T-helper 2 cell treated with Interferon-gamma antibody and Interleukin-4, amounts not matched to agents 5 μg/mL and 100 μg/mL, for 36 hours (primary cell): Measurements from ENCODE around the gene RPL12.

ENCODE experiments used
- DNase-seq: peaks from one replicate; pipeline ENCODE4 v3.0.0; 2021; ENCODE audit warnings: low spot score
- H3K27ac Mint-ChIP-seq: one replicate; pipeline ENCODE4 v1.8.0; 2021; ENCODE audit warnings: mild to moderate bottlenecking, mixed read lengths
- H3K27me3 Mint-ChIP-seq: one replicate; pipeline ENCODE4 v1.8.0; 2021; ENCODE audit warnings: low read depth, mixed read lengths
- H3K36me3 Mint-ChIP-seq: one replicate; pipeline ENCODE4 v1.8.0; 2021; ENCODE audit warnings: low read depth, mixed read lengths
- H3K4me1 Mint-ChIP-seq: one replicate; pipeline ENCODE4 v1.8.0; 2021; ENCODE audit warnings: low read depth, mixed read lengths
- H3K4me3 Mint-ChIP-seq: one replicate; pipeline ENCODE4 v1.8.0; 2022; ENCODE audit warnings: mild to moderate bottlenecking, moderate library complexity, mixed read lengths
- H3K9me3 Mint-ChIP-seq: one replicate; pipeline ENCODE4 v1.8.0; 2021; ENCODE audit warnings: mixed read lengths

The RPL12 gene

GRCh38 chr9:127444283-127444920 is 6.8 kb downstream of the RPL12 start:
- peaks cover 21% of the 10 kb centered on the region for H3K4me1 Mint-ChIP-seq
- H3K4me3 Mint-ChIP-seq = no peak overlapping the region
- no peaks in the 10 kb centered on the region for H3K27me3 Mint-ChIP-seq
- peaks cover 94% of the 10 kb centered on the region for H3K36me3 Mint-ChIP-seq
- no peak for DNase-seq
- peaks cover 16% of the 10 kb centered on the region for H3K9me3 Mint-ChIP-seq
- no peak overlapping the region for H3K27ac Mint-ChIP-seq

GRCh38 chr9:127438394-127438793 is 12.8 kb downstream of the RPL12 start:
- Mint-ChIP-seq H3K27ac (no peak overlapping the region), H3K9me3 (no peaks in the 10 kb centered on the region), H3K4me1 (peaks cover 2% of the 10 kb centered on the region), H3K36me3 (peaks cover 73% of the 10 kb centered on the region), H3K4me3 (no peak overlapping the region), H3K27me3 (no peaks in the 10 kb centered on the region)
- no peak for DNase-seq

GRCh38 chr9:127437497-127438264 is 13.5 kb downstream of the RPL12 start:
- H3K27me3 Mint-ChIP-seq = no peaks in the 10 kb centered on the region
- peaks cover 2% of the 10 kb centered on the region for H3K4me1 Mint-ChIP-seq
- no peak overlapping the region for H3K27ac Mint-ChIP-seq
- no peaks in the 10 kb centered on the region for H3K9me3 Mint-ChIP-seq
- no peak overlapping the region for H3K4me3 Mint-ChIP-seq
- DNase-seq = no peak
- H3K36me3 Mint-ChIP-seq = peaks cover 72% of the 10 kb centered on the region

DNA sequence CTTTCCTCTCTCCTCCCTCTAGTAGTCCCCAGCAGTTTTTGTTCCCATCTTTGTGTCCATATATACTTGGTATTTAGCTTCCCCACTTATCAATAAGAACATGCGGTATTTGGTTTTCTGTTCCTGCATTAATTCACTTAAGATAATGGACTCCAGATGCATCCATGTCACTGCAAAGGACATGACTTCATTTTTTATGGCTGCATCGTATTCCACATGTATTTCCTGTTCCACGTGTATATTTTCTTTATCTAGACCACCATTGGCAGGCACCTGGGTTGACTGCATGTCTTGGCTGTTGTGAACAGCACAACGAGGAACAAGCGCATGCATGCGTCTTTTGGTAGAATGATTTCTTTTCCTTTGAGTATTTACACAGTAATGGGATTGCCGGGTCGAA is 20.8 kb downstream of the RPL12 start:
- Mint-ChIP-seq H3K36me3 (peaks cover 48% of the 10 kb centered on the region), H3K9me3 (no peaks in the 10 kb centered on the region), H3K27me3 (no peaks in the 10 kb centered on the region), H3K4me3 (no peak overlapping the region), H3K27ac (no peak overlapping the region), H3K4me1 (peaks cover 13% of the 10 kb centered on the region)
- DNase-seq = no peak

DNA sequence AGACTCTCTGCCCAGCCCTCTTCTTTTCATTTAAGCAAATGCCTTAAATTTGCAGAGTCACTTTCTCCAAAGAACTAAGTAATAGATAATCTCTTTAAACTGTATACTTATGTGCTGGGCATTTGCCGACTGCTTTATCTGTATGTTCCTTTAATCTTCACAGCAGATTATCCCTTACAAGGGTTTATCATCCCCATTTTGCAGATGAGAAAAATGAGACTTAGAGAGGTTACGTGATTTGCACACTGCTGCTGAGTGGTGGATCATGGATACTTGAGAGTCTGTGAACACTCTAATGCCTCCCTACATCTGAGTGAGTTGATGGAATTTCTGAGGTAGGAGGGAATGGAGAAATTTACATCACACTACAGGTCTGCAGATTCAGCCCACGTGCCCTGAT is 22.9 kb downstream of the RPL12 start:
- Mint-ChIP-seq H3K4me1 (peaks cover 20% of the 10 kb centered on the region), H3K27ac (no peak overlapping the region), H3K9me3 (no peaks in the 10 kb centered on the region), H3K36me3 (peaks cover 35% of the 10 kb centered on the region), H3K27me3 (no peaks in the 10 kb centered on the region), H3K4me3 (no peak overlapping the region)
- no peak for DNase-seq

- Mint-ChIP-seq H3K4me1 (peaks cover 31% of the 10 kb centered on the region), H3K27ac (peak overlapping the region; percentile 93), H3K9me3 (no peaks in the 10 kb centered on the region), H3K4me3 (peak overlapping the region; percentile 44), H3K36me3 (peaks cover 27% of the 10 kb centered on the region), H3K27me3 (no peaks in the 10 kb centered on the region)
- peak; percentile 73 for DNase-seq
These were observed 24.4 kb downstream of the RPL12 start for GRCh38 chr9:127426756-127427155.

- peak overlapping the region; percentile 93 for H3K27ac Mint-ChIP-seq
- H3K4me3 Mint-ChIP-seq = peak overlapping the region; percentile 97
- peaks cover 31% of the 10 kb centered on the region for H3K4me1 Mint-ChIP-seq
- H3K27me3 Mint-ChIP-seq = no peaks in the 10 kb centered on the region
- H3K36me3 Mint-ChIP-seq = peaks cover 15% of the 10 kb centered on the region
- no peaks in the 10 kb centered on the region for H3K9me3 Mint-ChIP-seq
- DNase-seq = no peak
These were observed 26.6 kb downstream of the RPL12 start for GRCh38 chr9:127424676-127424999.

DNA sequence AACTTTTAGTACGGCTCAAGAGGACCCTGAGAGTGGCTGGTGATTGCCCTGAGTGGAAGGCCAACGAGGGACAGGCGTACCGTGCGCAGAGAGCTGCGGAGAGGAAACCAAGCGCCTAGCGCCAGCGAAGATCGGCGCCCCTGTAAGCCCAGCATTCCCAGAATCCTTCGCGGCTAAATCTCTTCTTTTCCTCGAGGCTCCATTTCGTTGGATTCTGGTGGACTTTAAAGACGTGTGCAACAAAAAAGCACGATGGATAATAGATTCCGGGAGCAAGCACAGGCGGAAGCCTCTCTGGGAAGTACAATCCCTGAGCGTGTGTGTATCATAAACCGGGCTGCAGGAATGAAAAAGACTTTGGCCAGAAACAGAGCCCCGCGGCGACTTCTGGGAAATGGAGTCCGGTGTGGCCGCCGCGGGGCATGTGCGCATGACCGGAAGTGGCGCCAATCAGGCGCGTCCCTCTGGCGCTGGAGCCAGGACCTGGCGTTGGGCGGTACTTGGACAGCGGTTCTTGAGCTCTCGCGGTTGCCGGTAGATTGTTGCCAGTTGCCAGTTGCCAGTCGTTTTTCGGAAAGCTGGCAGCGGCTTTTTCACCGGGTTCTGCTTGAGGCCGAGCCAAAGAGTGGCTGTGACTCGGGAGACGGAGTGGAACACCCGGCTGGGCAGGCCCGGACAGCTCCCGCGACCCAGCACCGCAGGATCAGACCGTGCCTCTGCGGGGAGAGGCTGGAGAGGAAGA is 27.1 kb downstream of the RPL12 start, which contains the start of gene ZNF79:
Gene ZNF79, plus strand, starts transcription at position 449 of the 742 bp plus-strand sequence. CDS start 406 bp downstream, outside the sequence.
- peak within 1 kb of the TSS; percentile 97 for H3K4me3 Mint-ChIP-seq
- DNase-seq = peak; percentile 96
- peaks cover 15% of the 10 kb centered on the region for H3K36me3 Mint-ChIP-seq
- peaks cover 31% of the 10 kb centered on the region for H3K4me1 Mint-ChIP-seq
- H3K27ac Mint-ChIP-seq = peak within 1 kb of the TSS; percentile 93
- H3K27me3 Mint-ChIP-seq = no peaks in the 10 kb centered on the region
- no peaks in the 10 kb centered on the region for H3K9me3 Mint-ChIP-seq

- H3K9me3 Mint-ChIP-seq = no peaks in the 10 kb centered on the region
- H3K27me3 Mint-ChIP-seq = no peaks in the 10 kb centered on the region
- DNase-seq = no peak
- peaks cover 31% of the 10 kb centered on the region for H3K4me1 Mint-ChIP-seq
- peaks cover 10% of the 10 kb centered on the region for H3K36me3 Mint-ChIP-seq
- peak overlapping the region; percentile 97 for H3K4me3 Mint-ChIP-seq
- peak overlapping the region; percentile 93 for H3K27ac Mint-ChIP-seq
These were observed 27.7 kb downstream of the RPL12 start for GRCh38 chr9:127423476-127423933.

- Mint-ChIP-seq H3K27me3 (no peaks in the 10 kb centered on the region), H3K9me3 (no peaks in the 10 kb centered on the region), H3K4me1 (peaks cover 31% of the 10 kb centered on the region), H3K36me3 (peaks cover 6% of the 10 kb centered on the region), H3K4me3 (peak overlapping the region; percentile 97), H3K27ac (peak overlapping the region; percentile 26)
- no peak for DNase-seq
These were observed 28.4 kb downstream of the RPL12 start for GRCh38 chr9:127422787-127423186.

DNA sequence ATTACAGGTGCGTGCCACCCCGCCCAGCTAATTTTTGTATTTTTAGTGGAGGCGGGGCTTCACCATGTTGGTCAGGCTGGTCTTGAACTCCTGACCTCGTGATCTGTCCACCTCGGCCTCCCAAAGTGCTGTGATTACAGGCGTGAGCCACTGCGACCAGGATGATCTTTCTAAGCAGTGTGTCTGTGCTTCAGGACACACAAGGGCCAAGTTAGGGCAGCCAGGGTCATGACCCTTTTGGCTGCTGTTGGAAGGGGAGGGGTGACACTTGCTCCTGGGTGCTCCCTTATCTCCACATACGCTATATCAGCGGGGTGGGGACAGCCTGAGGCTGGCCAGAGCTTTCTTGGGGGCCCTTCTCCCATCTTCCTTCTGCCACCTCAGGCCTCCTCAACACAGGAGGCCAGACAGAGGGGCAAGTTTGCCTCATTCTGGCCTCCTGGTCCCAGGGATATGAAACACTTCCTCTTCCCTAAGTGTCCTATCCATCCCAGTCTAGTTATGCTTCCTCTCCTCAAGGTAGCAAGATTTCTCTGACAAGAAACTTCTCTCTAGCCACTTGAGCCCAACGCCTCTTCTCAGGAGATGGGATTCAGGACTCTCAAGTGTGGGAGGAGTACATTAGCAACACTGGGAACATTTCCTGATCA is 28.9 kb downstream of the RPL12 start:
- Mint-ChIP-seq H3K9me3 (no peaks in the 10 kb centered on the region), H3K27ac (no peak overlapping the region), H3K27me3 (no peaks in the 10 kb centered on the region), H3K4me1 (peaks cover 31% of the 10 kb centered on the region), H3K4me3 (no peak overlapping the region), H3K36me3 (peaks cover 5% of the 10 kb centered on the region)
- no peak for DNase-seq

DNA sequence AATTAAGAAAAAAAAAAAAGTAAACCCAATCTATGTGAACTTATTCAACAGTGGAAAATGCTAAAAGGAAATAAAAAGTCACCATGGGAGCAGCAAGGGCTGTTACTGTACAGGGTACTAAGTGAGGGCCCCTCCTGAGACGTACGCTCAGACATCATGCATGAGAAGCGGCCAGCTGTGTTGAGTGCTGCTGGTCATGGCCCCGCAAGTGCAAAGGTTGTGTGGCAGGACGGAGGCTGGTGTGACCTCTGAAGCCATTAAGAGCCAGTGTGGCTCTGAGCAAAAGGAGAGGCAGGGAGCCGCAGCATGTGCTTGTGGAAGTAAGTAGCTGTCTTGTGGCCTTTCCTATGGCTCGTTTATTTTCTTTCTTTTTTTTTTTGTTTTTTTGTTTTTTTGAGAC is 30.1 kb downstream of the RPL12 start:
- no peaks in the 10 kb centered on the region for H3K27me3 Mint-ChIP-seq
- H3K9me3 Mint-ChIP-seq = no peaks in the 10 kb centered on the region
- H3K27ac Mint-ChIP-seq = no peak overlapping the region
- no peaks in the 10 kb centered on the region for H3K36me3 Mint-ChIP-seq
- no peak overlapping the region for H3K4me3 Mint-ChIP-seq
- H3K4me1 Mint-ChIP-seq = peaks cover 24% of the 10 kb centered on the region
- DNase-seq = no peak

- H3K4me1 Mint-ChIP-seq = peaks cover 10% of the 10 kb centered on the region
- no peak overlapping the region for H3K4me3 Mint-ChIP-seq
- H3K27me3 Mint-ChIP-seq = peaks cover 2% of the 10 kb centered on the region
- no peaks in the 10 kb centered on the region for H3K9me3 Mint-ChIP-seq
- no peak for DNase-seq
- no peaks in the 10 kb centered on the region for H3K36me3 Mint-ChIP-seq
- H3K27ac Mint-ChIP-seq = no peak overlapping the region
These were observed 31.9 kb downstream of the RPL12 start for GRCh38 chr9:127419348-127419747.
